K562 (cell line): ENCODE measurements around the gene DOCK3. TPM values are rescaled to one million over a fixed set of nuclear protein-coding genes. Genes with fewer than 3 reads are reported as not detected.

Source experiments
- ATAC-seq: fragments of 200-7000 bp; cut with Tn5 transposase; 3 replicates; pipeline ENCODE4 v1.9.1; 2020; ENCODE audit warnings: moderate library complexity
- BruUV-seq: library from RNA; stranded (reverse); fragments of 400-500 nt; replicated peaks from 2 replicates; lab custom pipeline; 2021; lab: Mats Ljungman, UMichigan
- CTCF ChIA-PET: fragments of 300-600 bp; formaldehyde crosslinking; extraction: SDS; loops from one replicate; lab custom pipeline; 2021; ENCODE audit warnings: low intra/inter-chr PET ratio; lab: Yijun Ruan, JAX
- POLR2A ChIA-PET: fragments of 300-600, 350-650 bp; sonication (Branson Sonifier 250); formaldehyde crosslinking; extraction: SDS; loops from one replicate; lab custom pipeline; 2021; ENCODE audit warnings: antibody characterized with exemption, inconsistent platforms; lab: Yijun Ruan, JAX
- DNase-seq, 4 experiments: peaks; one replicate each; pipeline versions ENCODE4 v3.0.0 to v3.0.0-alpha.2; 2011 to 2018; ENCODE audit warnings: low spot score in 3 of 4, mixed read lengths in 3 of 4; ENCODE audit errors: extremely low read depth in 1 of 4
- FAIRE-seq: peaks from 2 replicates; lab custom pipeline; 2011; peaks lifted over from hg19 to GRCh38; lab: Jason Lieb, UNC
- H2AFZ ChIP-seq: 2 replicates; pipeline ENCODE4 v1.6.0; 2011; ENCODE audit warnings: low read depth, low read length, control low read depth, inconsistent platforms
- H3K27ac ChIP-seq: fragments of 200-600 bp; 3 replicates; pipeline ENCODE4 v1.8.0; 2011; ENCODE audit warnings: low read depth, mild to moderate bottlenecking, control low read depth, inconsistent platforms, low read length, moderate library complexity, mixed read lengths; ENCODE audit errors: extremely low read depth
- H3K27me3 ChIP-seq, 2 experiments: fragments of 300-600 bp in 1 of 2; 2 replicates in 1 of 2; 3 replicates in 1 of 2; pipeline versions ENCODE4 v1.6.0 to v1.8.0; 2011; ENCODE audit warnings: inconsistent platforms in 2 of 2, low read length in 2 of 2, mild to moderate bottlenecking in 1 of 2, mixed read lengths in 1 of 2, moderate library complexity in 1 of 2; ENCODE audit not compliant: control insufficient read depth in 2 of 2, insufficient read depth in 2 of 2
- H3K36me3 ChIP-seq: fragments of 300-600 bp; 3 replicates; pipeline ENCODE4 v1.8.0; 2011; ENCODE audit warnings: mild to moderate bottlenecking, low read length, inconsistent platforms; ENCODE audit not compliant: control insufficient read depth, insufficient read depth
- H3K4me1 ChIP-seq, 2 experiments: fragments of 200-600 bp in 1 of 2; replicated peaks in 1 of 2; 2 replicates in 1 of 2; 3 replicates in 1 of 2; pipeline versions ENCODE4 v1.5.1 to v1.8.0; 2011; ENCODE audit warnings: inconsistent platforms in 2 of 2, low read length in 2 of 2, mild to moderate bottlenecking in 1 of 2, mixed read lengths in 1 of 2, moderate library complexity in 1 of 2; ENCODE audit not compliant: control insufficient read depth in 2 of 2, insufficient read depth in 2 of 2
- H3K4me2 ChIP-seq: 2 replicates; pipeline ENCODE4 v1.6.1; 2011; ENCODE audit warnings: low read length, control low read depth, inconsistent platforms, mixed read lengths; ENCODE audit not compliant: insufficient read depth
- H3K4me3 ChIP-seq: fragments of 200-600 bp; sonication (generic), shearing (Covaris generic); 2 replicates; pipeline ENCODE4 v1.5.1; 2016; ENCODE audit warnings: control low read depth, inconsistent platforms
- H3K79me2 ChIP-seq: fragments of 200-600 bp; 3 replicates; pipeline ENCODE4 v1.8.0; 2011; ENCODE audit warnings: low read length, inconsistent platforms; ENCODE audit not compliant: control insufficient read depth, insufficient read depth
- H3K9ac ChIP-seq, 2 experiments: 2 replicates each; pipeline versions ENCODE4 v1.6.0 to v1.6.1; 2011; ENCODE audit warnings: low read depth in 2 of 2, low read length in 2 of 2, control low read depth in 1 of 2, inconsistent platforms in 1 of 2, mild to moderate bottlenecking in 1 of 2, mixed read lengths in 1 of 2; ENCODE audit not compliant: insufficient read depth in 1 of 2
- H3K9me1 ChIP-seq: one replicate; pipeline ENCODE4 v1.6.0; 2011; ENCODE audit warnings: inconsistent platforms, mild to moderate bottlenecking, low read length, moderate library complexity; ENCODE audit not compliant: control insufficient read depth, insufficient read depth
- H3K9me3 ChIP-seq: replicated peaks from 2 replicates; pipeline ENCODE4 v1.5.1; 2011; ENCODE audit warnings: low read depth, low read length, inconsistent platforms; ENCODE audit not compliant: control insufficient read depth, insufficient read depth
- H4K20me1 ChIP-seq: replicated peaks from 2 replicates; pipeline ENCODE4 v1.6.1; 2011; ENCODE audit warnings: low read length, inconsistent platforms, mixed read lengths; ENCODE audit not compliant: control insufficient read depth, insufficient read depth
- FOXO4 ChIP-seq: fragments of 450-650 bp; formaldehyde crosslinking; IDR thresholded peaks from 2 replicates; pipeline ENCODE4 v1.4.0; 2020; ENCODE audit warnings: mild to moderate bottlenecking, moderate library complexity
- HMG20A ChIP-seq: fragments of 450-650 bp; formaldehyde crosslinking; conservative IDR thresholded peaks from 2 replicates; pipeline ENCODE4 v1.4.0; 2020; ENCODE audit warnings: mild to moderate bottlenecking, mixed read lengths
- KHSRP ChIP-seq: fragments of 450-650 bp; IDR thresholded peaks from 2 replicates; pipeline ENCODE4 v1.6.1; 2017
- PHB2 ChIP-seq: fragments of 450-650 bp; IDR thresholded peaks from 2 replicates; pipeline ENCODE4 v1.6.1; 2017; ENCODE audit warnings: low read depth
- SETDB1 ChIP-seq: IDR thresholded peaks from one replicate; pipeline ENCODE4 v1.6.1; 2012; ENCODE audit warnings: low read length, control low read depth, inconsistent platforms
- SMARCA4 ChIP-seq: fragments of 450-650 bp; IDR thresholded peaks from 2 replicates; pipeline ENCODE4 v1.6.1; 2016
- SUPT5H ChIP-seq: fragments of 450-650 bp; IDR thresholded peaks from 2 replicates; pipeline ENCODE4 v1.6.1; 2016
- XRCC4 ChIP-seq: IDR thresholded peaks from one replicate; pipeline ENCODE4 v1.6.1; 2011; ENCODE audit not compliant: insufficient read depth, insufficient read length; ENCODE audit errors: extremely low read depth
- ZNF589 ChIP-seq: fragments of 200-800 bp; sonication (Bioruptor generic); IDR thresholded peaks from 2 replicates; pipeline ENCODE4 v1.6.1; 2016; ENCODE audit warnings: low read depth, missing genetic modification characterization, missing compliant biosample characterization
- WGBS: fragments of 100-300 bp; shearing (Covaris generic); methylation state at CpG from one replicate; pipeline ENCODE4 v1.1.6; 2016; ENCODE audit warnings: low coverage, mixed read lengths; ENCODE audit not compliant: insufficient coverage; ENCODE audit errors: missing lambda C conversion rate; 5-methylcytosine and 5-hydroxymethylcytosine counted together
- in situ Hi-C: fragments of 300-500 bp; cut with MboI; formaldehyde crosslinking; loops from 4 replicates; pipeline ENCODE4 v1.15.0; 2018; ENCODE audit warnings: inconsistent platforms, mixed read lengths
- intact Hi-C: fragments of 100-400 bp; cut with micrococcal nuclease; formaldehyde crosslinking; loops from 2 replicates; pipeline ENCODE4 v1.14.2; 2022
- polyA plus RNA-seq, 8 experiments: library from polyadenylated mRNA; depleted of rRNA in 4 of 8; stranded (reverse) in 5 of 8; unstranded in 3 of 8; fragments of >200 nt; fragmentation: Nextera tagmentation in 2 of 8; fragmentation: Illumina TruSeq in 1 of 8; extraction: Ambion mirVana in 2 of 8; extraction: Trizol in 1 of 8; gene quantifications; 2 replicates each; pipeline versions ENCODE4 v1.2.1 to v1.2.3, GENCODE V29; 2011 to 2014; ENCODE audit warnings: inconsistent platforms in 1 of 8, missing spikeins in 1 of 8
- total RNA-seq, 7 experiments: library from RNA; depleted of rRNA in 6 of 7; stranded (reverse); fragments of >200 nt in 6 of 7; fragmentation: Illumina TruSeq in 2 of 7; extraction: Trizol in 2 of 7; gene quantifications; 2 replicates each; pipeline versions ENCODE4 v1.2.1 to v1.2.3, GENCODE V29; 2011 to 2021; ENCODE audit warnings: low replicate concordance in 1 of 7

The DOCK3 gene
- total and polyA plus RNA-seq, 9 of the 15 experiments (the other 6 are each of a cell fraction or from before 2014, with no cell fraction given) = under 0.01 to 0.03 (median 0.01) TPM; not detected in 4

GRCh38 chr3:50806031-50806430 lies 131.3 kb downstream of the DOCK3 start:
- Histone ChIP-seq H3K9ac (no peak overlapping the region), H4K20me1 (no peaks in the 10 kb centered on the region), H3K27ac (no peak overlapping the region), H3K4me3 (no peak overlapping the region), H2AFZ (no peak overlapping the region), H3K27me3 (no peaks in the 10 kb centered on the region; a peak in 1 of 5 replicates), H3K9me1 (no peaks in the 10 kb centered on the region), H3K4me1 (no peaks in the 10 kb centered on the region), H3K79me2 (no peaks in the 10 kb centered on the region), H3K4me2 (no peak overlapping the region), H3K36me3 (no peaks in the 10 kb centered on the region), H3K9me3 (no peaks in the 10 kb centered on the region)
- intact Hi-C loops (no loop called here), in situ Hi-C loops (no loop called here)
- no peak for DNase-seq
- CTCF ChIA-PET = no interaction called here
- no TSS peak for BruUV-seq
- no peak for FAIRE-seq
- ATAC-seq = no peak
- POLR2A ChIA-PET = interaction anchor here (0.7 kb wide), 1 partner anchor 734 kb away, joined by 3 read pairs; no protein-coding TSS in a partner anchor
- 0% methylated on average over 1 of the region's 1 CpG for WGBS
- TF ChIP-seq SUPT5H (no peak), SETDB1 (no peak), PHB2 (no peak), ZNF589 (CRISPR knock-in tag) (no peak), KHSRP (no peak), FOXO4 (no peak), HMG20A (CRISPR knock-in tag) (no peak), SMARCA4 (no peak), XRCC4 (no peak)
